ENCODE results near the gene NBPF3.

- no peak for TF ChIP-seq FOXP4 (CRISPR knock-in tag; IDR thresholded peaks at IDR 0.05)
- TF ChIP-seq NFE2L1 (CRISPR knock-in tag; IDR thresholded peaks at IDR 0.05): no peak
- no peak for TF ChIP-seq MAX (CRISPR knock-in tag; IDR thresholded peaks at IDR 0.05)
- TF ChIP-seq CTCF (IDR thresholded peaks at IDR 0.05): no peak
Measured at GRCh38 chr1:21532992-21533534, 93.1 kb downstream of the NBPF3 start.

Data from WTC11 (cell line).